Muscle of back (tissue), 11 donors: ENCODE measurements around the gene PCDHGA1. TPM values are rescaled to one million over a fixed set of nuclear protein-coding genes. Genes with fewer than 3 reads are reported as not detected.
A peak's percentile ranks its signal among the peaks of the same experiment; 100 is the strongest.
"Not testable (repeated sequence)": the region's sequence is repeated elsewhere in the genome, so short reads cannot be mapped to it uniquely, and the experiment has no call there.

Experiments
- DNase-seq, 3 donors: peaks; one replicate each; pipeline versions ENCODE4 v3.0.0 to v3.0.0-alpha.2; 2013
- polyA plus RNA-seq, 10 donors: library from polyadenylated mRNA; unstranded; fragments of 120-200 nt; gene quantifications; one replicate each; pipeline ENCODE4 v1.2.1, GENCODE V29; 2013; ENCODE audit not compliant: insufficient read length in 10 of 10

The PCDHGA1 gene
- polyA plus RNA-seq, 10 donors, result 0.38 to 0.64 (median 0.54) TPM

DNA sequence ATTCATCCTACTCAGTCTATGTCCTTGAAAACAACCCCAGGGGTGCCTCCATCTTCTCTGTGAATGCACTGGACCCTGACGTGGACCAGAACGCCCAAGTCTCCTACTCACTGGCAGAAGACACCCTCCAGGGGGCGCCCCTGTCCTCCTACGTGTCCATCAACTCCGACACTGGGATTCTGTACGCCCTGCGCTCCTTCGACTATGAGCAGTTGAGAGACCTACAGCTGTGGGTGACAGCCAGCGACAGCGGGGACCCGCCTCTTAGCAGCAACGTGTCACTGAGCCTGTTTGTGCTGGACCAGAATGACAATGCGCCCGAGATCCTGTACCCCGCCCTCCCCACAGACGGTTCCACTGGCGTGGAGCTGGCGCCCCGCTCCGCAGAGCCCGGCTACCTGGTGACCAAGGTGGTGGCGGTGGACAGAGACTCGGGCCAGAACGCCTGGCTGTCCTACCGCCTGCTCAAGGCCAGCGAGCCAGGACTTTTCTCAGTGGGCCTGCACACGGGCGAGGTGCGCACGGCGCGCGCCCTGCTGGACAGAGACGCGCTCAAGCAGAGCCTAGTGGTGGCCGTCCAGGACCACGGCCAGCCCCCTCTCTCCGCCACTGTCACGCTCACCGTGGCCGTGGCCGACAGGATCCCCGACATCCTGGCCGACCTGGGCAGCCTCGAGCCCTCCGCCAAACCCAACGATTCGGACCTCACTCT lies 45.3 kb downstream of the PCDHGA1 start:
- not testable (repeated sequence) for DNase-seq

DNA sequence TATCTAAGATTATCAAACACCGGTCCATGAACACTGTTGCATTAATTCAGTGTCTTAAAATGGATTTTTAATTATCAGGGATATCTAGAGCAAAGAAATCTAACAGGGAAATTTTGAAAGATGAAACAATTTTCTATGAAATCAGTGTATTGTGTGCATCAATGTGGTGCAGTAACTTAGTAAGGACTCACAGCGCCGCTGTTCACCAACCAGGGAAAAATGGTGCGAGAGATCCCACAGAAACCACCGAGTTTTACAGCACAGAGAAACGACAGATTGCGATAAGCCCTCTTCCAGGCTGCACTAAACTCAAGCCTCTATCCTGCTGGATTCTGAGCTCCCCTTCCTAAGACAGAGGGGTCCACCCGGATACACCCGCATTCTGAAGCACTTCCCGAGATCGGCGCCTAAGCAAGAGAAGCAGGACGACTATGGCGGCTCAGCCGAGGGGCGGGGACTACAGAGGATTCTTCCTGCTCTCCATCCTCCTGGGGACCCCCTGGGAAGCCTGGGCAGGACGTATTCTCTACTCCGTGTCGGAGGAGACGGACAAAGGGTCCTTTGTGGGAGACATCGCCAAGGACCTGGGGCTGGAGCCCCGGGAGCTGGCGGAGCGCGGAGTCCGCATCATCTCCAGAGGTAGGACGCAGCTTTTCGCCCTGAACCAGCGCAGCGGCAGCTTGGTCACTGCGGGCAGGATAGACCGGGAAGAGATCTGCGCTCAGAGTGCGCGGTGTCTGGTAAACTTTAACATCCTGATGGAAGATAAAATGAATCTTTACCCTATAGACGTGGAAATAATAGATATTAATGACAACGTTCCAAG lies 52.4 kb downstream of the PCDHGA1 start, which contains the start of gene PCDHGA7:
TSS of gene PCDHGA7 (plus strand) at position 274 of the 826 bp plus-strand sequence. CDS start at position 432, 158 bp downstream.
- DNase-seq, result no peak

DNA sequence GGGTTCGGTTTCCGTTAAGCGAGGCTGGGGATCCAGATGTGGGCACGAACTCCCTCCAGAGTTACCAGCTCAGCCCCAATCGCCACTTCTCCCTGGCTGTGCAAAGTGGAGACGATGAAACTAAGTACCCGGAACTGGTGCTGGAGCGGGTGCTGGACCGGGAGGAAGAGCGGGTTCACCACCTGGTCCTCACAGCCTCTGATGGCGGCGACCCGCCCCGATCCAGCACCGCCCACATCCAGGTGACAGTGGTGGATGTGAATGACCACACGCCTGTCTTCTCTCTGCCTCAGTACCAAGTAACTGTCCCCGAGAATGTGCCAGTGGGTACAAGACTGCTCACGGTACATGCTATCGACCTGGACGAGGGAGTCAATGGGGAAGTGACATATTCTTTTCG lies 53.0 kb downstream of the PCDHGA1 start:
- no peak for DNase-seq

DNA sequence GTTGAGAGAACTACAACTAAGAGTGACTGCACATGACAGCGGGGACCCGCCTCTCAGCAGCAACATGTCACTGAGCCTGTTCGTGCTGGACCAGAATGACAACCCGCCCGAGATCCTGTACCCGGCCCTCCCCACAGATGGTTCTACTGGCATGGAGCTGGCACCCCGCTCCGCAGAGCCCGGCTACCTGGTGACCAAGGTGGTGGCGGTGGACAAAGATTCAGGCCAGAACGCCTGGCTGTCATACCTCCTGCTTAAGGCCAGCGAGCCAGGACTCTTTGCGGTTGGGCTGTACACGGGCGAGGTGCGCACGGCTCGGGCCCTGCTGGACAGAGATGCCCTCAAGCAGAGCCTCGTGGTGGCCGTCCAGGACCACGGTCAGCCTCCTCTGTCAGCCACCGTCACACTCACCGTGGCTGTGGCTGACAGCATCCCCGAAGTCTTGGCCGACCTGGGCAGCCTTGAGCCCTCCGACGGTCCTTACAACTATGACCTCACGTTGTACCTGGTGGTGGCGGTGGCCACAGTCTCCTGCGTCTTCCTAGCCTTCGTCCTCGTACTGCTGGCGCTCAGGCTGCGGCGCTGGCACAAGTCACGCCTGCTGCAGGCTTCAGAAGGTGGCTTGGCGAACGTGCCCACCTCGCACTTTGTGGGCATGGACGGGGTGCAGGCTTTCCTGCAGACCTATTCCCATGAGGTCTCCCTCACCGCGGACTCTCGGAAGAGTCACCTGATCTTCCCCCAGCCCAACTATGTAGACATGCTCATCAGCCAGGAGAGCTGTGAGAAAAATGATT lies 54.4 kb downstream of the PCDHGA1 start:
- DNase-seq, result no peak

DNA sequence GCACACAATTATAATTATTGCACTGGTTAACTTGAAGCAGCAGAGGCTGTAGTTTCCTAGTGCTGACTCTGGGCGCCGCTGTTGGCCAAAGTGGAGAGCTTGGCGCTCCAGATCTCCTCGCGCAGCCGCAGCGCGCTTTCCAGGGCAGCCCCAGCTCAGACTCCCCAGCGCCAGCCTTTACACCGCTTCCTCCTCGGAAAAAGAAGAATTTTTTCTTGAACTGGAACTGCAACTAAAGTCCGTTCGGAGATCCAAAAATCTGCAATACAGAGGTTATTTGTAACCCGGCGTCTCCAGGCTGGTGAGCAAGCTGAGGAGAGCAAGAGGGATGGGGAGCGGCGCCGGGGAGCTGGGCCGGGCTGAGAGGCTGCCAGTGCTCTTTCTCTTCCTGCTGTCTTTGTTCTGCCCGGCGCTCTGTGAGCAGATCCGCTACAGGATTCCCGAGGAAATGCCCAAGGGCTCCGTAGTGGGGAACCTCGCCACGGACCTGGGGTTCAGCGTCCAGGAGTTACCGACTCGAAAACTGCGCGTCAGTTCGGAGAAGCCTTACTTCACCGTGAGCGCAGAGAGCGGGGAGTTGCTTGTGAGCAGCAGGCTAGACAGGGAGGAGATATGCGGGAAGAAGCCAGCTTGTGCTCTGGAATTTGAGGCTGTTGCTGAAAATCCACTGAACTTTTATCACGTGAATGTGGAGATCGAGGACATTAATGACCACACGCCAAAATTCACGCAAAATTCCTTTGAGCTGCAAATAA lies 57.4 kb downstream of the PCDHGA1 start, which contains the start of gene PCDHGB4:
TSS of gene PCDHGB4 (plus strand) at position 142 of the 755 bp plus-strand sequence. CDS start at position 329, 187 bp downstream.
- DNase-seq, result not testable (repeated sequence)

DNA sequence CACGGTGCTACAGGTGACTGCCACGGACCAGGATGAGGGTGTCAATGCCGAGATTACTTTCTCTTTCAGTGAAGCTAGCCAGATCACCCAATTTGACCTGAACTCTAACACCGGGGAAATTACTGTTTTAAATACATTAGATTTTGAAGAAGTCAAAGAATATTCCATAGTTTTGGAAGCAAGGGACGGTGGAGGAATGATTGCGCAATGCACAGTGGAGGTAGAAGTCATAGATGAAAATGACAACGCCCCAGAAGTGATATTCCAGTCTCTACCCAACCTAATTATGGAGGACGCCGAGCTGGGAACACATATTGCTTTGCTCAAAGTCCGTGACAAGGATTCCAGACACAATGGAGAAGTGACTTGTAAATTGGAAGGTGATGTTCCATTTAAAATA lies 58.3 kb downstream of the PCDHGA1 start:
- DNase-seq, result no peak

DNA sequence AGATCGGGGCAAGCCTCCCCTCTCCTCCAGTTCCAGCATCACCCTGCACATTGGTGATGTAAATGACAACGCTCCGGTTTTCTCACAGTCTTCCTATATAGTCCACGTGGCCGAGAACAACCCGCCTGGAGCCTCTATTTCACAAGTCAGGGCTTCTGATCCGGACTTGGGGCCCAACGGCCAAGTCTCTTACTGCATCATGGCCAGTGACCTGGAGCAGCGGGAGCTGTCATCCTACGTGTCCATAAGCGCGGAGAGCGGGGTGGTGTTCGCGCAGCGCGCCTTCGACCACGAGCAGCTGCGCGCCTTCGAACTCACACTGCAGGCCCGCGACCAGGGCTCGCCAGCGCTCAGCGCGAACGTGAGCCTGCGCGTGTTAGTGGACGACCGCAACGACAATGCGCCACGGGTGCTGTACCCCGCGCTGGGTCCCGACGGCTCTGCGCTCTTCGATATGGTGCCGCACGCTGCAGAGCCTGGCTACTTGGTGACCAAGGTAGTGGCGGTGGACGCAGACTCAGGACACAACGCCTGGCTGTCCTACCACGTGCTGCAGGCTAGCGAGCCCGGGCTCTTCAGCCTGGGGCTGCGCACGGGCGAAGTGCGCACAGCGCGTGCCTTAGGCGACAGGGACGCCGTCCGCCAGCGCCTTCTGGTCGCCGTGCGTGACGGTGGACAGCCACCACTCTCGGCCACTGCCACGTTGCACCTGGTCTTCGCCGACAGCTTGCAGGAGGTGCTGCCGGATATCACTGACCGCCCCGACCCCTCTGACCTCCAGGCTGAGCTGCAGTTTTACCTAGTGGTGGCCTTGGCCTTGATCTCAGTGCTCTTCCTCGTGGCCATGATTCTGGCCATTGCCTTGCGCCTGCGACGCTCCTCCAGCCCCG lies 59.1 kb downstream of the PCDHGA1 start:
- no peak for DNase-seq

DNA sequence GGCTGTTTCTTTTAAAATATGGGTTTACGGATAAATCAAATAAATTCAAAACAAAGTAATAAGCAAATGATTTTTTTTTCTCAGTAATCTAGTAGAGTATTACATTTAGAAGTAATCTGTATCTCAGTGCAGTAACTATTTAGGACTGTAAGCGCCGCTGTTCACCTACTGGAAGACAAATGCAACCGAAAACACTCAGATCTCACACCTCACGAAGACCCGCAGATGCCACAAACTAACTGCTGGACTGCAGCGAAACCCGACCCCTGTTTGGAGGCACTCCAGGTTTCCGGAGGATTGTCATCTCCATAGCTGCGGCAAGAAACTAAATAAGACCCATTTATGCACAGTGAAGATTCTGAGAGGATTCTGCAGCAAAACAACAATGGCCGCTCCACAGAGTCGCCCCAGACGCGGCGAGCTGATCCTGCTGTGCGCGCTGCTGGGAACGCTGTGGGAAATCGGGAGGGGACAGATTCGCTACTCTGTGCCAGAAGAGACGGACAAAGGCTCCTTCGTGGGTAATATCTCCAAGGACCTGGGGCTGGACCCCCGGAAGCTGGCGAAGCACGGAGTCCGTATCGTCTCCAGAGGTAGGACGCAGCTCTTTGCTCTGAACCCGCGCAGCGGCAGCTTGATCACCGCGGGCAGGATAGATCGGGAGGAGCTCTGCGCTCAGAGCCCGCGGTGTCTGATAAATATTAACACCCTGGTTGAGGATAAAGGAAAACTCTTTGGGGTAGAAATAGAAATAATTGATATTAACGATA lies 62.3 kb downstream of the PCDHGA1 start, which contains the start of gene PCDHGA8:
TSS of gene PCDHGA8 (plus strand) at position 205 of the 770 bp plus-strand sequence. CDS start at position 386, 181 bp downstream.
- no peak for DNase-seq

DNA sequence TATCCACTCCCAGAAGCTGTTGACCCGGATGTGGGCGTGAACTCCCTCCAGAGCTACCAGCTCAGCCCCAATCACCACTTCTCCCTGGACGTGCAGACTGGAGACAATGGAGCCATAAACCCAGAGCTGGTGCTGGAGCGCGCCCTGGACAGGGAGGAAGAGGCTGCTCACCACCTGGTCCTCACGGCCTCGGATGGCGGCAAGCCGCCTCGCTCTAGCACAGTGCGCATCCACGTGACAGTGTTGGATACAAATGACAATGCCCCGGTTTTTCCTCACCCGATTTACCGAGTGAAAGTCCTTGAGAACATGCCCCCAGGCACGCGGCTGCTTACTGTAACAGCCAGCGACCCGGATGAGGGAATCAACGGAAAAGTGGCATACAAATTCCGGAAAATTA lies 63.0 kb downstream of the PCDHGA1 start:
- no peak for DNase-seq

DNA sequence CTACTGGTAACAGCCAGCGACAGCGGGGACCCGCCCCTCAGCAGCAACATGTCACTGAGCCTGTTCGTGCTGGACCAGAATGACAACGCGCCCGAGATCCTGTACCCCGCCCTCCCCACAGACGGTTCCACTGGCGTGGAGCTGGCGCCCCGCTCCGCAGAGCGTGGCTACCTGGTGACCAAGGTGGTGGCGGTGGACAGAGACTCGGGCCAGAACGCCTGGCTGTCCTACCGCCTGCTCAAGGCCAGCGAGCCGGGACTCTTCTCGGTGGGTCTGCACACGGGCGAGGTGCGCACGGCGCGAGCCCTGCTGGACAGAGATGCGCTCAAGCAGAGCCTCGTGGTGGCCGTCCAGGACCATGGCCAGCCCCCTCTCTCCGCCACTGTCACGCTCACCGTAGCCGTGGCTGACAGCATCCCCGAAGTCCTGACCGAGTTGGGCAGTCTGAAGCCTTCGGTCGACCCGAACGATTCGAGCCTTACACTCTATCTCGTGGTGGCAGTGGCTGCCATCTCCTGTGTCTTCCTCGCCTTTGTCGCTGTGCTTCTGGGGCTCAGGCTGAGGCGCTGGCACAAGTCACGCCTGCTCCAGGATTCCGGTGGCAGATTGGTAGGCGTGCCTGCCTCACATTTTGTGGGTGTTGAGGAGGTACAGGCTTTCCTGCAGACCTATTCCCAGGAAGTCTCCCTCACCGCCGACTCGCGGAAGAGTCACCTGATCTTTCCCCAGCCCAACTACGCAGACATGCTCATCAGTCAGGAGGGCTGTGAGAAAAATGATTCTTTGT lies 64.3 kb downstream of the PCDHGA1 start:
- DNase-seq, result not testable (repeated sequence)

DNA sequence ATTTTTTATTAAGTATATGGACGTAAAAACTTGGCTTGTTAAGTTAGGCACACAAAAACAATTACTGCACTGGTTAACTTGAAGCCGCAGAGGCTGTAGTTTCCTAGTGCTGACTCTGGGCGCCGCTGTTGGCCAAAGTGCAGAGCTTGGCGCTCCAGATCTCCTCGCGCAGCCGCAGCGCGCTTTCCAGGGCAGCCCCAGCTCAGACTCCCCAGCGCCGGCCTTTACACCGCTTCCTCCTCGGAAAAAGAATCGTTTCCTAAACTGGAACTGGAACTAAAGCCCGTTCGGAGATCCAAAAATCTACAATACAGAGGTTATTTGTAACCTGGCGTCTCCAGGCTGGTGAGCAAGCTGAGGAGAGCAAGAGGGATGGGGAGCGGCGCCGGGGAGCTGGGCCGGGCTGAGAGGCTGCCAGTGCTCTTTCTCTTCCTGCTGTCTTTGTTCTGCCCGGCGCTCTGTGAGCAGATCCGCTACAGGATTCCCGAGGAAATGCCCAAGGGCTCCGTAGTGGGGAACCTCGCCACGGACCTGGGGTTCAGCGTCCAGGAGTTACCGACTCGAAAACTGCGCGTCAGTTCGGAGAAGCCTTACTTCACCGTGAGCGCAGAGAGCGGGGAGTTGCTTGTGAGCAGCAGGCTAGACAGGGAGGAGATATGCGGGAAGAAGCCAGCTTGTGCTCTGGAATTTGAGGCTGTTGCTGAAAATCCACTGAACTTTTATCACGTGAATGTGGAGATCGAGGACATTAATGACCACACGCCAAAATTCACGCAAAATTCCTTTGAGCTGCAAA lies 67.6 kb downstream of the PCDHGA1 start, which contains the start of gene PCDHGB5:
TSS of gene PCDHGB5 (plus strand) at position 192 of the 796 bp plus-strand sequence. CDS start at position 373, 181 bp downstream.
- peak in 1 of 3 donors; percentile 24 for DNase-seq

DNA sequence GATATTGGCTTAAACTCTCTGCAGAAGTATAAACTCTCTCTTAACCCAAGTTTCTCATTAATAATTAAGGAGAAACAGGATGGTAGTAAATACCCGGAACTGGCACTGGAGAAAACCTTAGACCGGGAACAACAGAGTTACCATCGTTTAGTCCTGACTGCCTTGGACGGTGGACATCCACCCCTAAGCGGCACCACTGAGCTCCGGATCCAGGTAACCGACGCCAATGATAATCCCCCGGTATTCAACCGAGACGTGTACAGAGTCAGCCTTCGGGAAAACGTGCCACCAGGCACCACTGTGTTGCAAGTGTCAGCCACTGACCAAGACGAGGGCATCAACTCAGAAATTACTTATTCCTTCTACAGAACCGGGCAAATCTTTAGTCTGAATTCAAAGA lies 68.3 kb downstream of the PCDHGA1 start:
- no peak for DNase-seq

DNA sequence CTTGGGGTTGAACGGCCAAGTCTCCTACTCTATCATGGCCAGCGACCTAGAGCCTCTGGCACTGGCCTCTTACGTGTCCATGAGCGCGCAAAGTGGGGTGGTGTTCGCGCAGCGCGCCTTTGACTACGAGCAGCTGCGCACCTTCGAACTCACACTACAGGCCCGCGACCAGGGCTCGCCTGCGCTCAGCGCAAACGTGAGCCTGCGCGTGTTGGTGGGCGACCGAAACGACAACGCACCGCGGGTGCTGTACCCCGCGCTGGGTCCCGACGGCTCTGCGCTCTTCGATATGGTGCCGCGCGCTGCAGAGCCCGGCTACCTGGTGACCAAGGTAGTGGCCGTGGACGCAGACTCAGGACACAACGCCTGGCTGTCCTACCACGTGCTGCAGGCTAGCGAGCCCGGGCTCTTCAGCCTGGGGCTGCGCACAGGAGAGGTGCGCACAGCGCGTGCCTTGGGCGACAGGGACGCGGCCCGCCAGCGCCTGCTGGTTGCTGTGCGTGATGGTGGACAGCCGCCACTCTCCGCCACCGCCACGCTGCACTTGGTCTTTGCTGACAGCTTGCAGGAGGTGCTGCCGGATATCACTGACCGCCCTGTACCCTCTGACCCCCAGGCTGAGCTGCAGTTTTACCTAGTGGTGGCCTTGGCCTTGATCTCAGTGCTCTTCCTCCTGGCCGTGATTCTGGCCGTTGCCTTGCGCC lies 69.4 kb downstream of the PCDHGA1 start:
- DNase-seq, result no peak

DNA sequence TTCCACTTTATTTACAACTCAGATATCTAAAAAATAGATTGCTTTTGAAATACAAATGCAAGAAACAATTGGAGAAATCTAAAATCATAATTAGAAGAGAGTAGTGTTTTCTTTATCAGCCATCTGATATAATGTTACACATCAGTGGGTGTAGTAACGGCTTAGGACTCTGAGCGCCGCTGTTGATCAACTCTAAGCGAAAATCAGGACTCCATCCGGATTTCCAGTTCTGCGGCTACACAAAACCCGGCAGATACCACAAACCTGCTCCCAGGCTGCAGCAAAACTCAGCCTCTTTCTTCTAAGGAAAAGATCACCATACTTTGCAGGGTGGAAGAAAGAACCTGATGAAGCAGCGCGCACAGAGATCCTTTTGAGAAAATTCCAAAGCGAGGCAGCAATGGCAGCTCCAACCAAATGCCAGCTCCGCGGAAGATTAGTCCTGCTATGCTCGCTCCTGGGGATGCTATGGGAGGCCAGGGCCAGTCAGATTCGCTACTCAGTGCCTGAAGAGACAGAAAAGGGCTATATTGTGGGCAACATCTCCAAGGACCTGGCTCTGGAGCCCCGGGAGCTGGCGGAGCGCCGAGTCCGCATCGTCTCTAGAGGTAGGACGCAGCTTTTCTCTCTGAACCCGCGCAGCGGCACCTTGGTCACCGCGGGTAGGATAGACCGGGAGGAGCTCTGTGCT lies 72.4 kb downstream of the PCDHGA1 start, which contains the start of gene PCDHGA9:
TSS of gene PCDHGA9 (plus strand) at position 226 of the 691 bp plus-strand sequence. CDS start at position 401, 175 bp downstream.
- DNase-seq, result no peak

DNA sequence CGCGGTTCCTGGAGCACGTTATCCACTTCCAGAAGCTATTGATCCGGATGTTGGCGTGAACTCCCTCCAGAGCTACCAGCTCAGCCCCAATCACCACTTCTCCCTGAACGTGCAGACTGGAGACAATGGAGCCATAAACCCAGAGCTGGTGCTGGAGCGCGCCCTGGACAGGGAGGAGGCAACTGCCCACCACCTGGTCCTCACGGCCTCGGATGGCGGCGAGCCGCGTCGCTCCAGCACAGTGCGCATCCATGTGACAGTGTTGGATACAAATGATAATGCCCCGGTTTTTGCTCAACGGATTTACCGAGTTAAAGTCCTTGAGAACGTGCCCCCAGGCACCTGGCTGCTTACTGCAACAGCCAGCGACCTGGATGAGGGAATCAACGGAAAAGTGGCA lies 73.1 kb downstream of the PCDHGA1 start:
- no peak for DNase-seq
